ENCODE results near the gene PPTC7. TPM values are rescaled to one million over a fixed set of nuclear protein-coding genes. Genes with fewer than 3 reads are reported as not detected.
A peak's percentile ranks its signal among the peaks of the same experiment; 100 is the strongest.

Gene PPTC7
- total RNA-seq, 1 donor from 2014 or later = 13.7 TPM

DNA sequence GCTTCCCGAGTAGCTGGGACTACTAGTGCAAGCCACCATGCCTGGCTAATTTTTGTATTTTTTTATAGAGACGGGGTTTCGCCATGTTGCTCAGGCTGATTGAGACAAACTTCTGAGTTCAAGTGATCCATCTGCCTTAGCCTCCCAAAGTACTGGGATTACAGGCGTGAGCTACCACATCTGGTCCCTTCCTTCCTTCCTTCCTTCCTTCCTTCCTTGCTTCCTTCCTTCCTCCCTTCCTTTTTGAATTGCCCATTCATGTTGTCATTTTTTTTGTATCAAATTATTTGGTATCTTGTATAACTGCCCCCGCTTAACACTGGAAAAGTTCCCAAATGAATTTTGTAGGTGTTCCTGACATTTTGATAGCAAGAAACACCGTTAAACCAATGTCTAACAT is 69.3 kb downstream of the PPTC7 start:
- H3K4me1 Mint-ChIP-seq (ENCODE audit: unreplicated experiment) = peaks cover 7% of the 10 kb centered on the region
- H3K9me3 Mint-ChIP-seq (ENCODE audit: unreplicated experiment) = no peaks in the 10 kb centered on the region
- H3K27ac Mint-ChIP-seq (ENCODE audit: unreplicated experiment) = no peak overlapping the region
- H3K27me3 Mint-ChIP-seq (ENCODE audit: unreplicated experiment) = peaks cover 2% of the 10 kb centered on the region
- H3K36me3 Mint-ChIP-seq (ENCODE audit: low read depth, unreplicated experiment) = no peaks in the 10 kb centered on the region
- TF ChIP-seq, protein P1, sequence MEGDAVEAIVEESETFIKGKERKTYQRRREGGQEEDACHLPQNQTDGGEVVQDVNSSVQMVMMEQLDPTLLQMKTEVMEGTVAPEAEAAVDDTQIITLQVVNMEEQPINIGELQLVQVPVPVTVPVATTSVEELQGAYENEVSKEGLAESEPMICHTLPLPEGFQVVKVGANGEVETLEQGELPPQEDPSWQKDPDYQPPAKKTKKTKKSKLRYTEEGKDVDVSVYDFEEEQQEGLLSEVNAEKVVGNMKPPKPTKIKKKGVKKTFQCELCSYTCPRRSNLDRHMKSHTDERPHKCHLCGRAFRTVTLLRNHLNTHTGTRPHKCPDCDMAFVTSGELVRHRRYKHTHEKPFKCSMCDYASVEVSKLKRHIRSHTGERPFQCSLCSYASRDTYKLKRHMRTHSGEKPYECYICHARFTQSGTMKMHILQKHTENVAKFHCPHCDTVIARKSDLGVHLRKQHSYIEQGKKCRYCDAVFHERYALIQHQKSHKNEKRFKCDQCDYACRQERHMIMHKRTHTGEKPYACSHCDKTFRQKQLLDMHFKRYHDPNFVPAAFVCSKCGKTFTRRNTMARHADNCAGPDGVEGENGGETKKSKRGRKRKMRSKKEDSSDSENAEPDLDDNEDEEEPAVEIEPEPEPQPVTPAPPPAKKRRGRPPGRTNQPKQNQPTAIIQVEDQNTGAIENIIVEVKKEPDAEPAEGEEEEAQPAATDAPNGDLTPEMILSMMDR (IDR thresholded peaks at IDR 0.05; ENCODE audit: unreplicated experiment) = no peak
- H3K4me3 Mint-ChIP-seq (ENCODE audit: unreplicated experiment) = no peak overlapping the region
- DNase-seq (ENCODE audit: low spot score) = no peak

DNA sequence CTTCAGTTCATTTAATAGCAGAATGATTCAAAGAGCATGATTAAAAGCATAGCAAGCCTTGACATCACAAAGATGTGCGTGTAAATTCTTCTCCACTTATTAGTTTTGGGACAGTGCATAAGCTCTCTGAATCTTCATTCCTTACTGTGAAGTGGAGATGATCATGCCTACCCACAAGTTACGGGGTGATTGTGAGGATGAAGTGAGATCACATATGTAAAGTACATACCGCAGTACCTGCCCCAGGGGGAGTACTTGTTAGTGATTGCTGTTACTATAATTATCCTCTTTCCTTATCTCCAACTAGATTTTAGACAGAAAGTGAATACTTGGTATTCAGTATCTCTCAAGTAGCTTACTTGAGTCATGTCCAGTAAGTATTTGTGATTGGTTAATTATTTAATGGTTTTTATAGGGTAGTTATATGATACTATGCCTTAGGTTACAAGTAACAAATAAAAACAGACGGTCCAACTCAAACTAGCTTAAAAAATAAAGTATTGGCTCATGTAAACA is 75.0 kb downstream of the PPTC7 start:
- no peaks in the 10 kb centered on the region for H3K4me1 Mint-ChIP-seq (ENCODE audit: unreplicated experiment)
- H3K9me3 Mint-ChIP-seq (ENCODE audit: unreplicated experiment) = no peaks in the 10 kb centered on the region
- DNase-seq (ENCODE audit: low spot score) = no peak
- no peak overlapping the region for H3K27ac Mint-ChIP-seq (ENCODE audit: unreplicated experiment)
- H3K36me3 Mint-ChIP-seq (ENCODE audit: low read depth, unreplicated experiment) = no peaks in the 10 kb centered on the region
- H3K27me3 Mint-ChIP-seq (ENCODE audit: unreplicated experiment) = no peaks in the 10 kb centered on the region
- TF ChIP-seq, protein P1 (IDR thresholded peaks at IDR 0.05; ENCODE audit: unreplicated experiment) = no peak
- no peak overlapping the region for H3K4me3 Mint-ChIP-seq (ENCODE audit: unreplicated experiment)

DNA sequence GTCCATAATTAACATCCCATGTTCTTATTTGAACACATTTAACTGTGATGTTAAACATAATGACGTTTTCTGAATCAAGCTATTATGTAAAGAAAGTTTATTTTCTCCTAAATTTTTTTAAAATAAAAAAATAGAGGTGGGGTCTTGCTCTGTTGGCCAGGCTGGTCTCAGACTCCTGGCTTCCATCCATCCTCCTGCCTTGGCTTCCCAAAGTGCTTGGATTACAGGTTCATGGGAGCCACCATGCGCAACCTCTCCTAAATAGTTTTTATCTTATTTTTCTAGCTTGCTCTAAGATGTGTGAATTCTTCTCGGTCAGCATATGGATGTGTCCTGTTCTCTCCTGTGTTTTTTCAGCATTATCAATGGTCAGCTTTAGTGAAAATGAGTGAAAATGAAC is 77.8 kb downstream of the PPTC7 start:
- TF ChIP-seq, protein P1 (IDR thresholded peaks at IDR 0.05; ENCODE audit: unreplicated experiment) = no peak
- Mint-ChIP-seq H3K4me3 (ENCODE audit: unreplicated experiment) (no peak overlapping the region), H3K36me3 (ENCODE audit: low read depth, unreplicated experiment) (peaks cover 4% of the 10 kb centered on the region), H3K9me3 (ENCODE audit: unreplicated experiment) (no peaks in the 10 kb centered on the region), H3K27ac (ENCODE audit: unreplicated experiment) (no peak overlapping the region), H3K27me3 (ENCODE audit: unreplicated experiment) (no peaks in the 10 kb centered on the region), H3K4me1 (ENCODE audit: unreplicated experiment) (peaks cover 11% of the 10 kb centered on the region)
- DNase-seq (ENCODE audit: low spot score) = no peak

DNA sequence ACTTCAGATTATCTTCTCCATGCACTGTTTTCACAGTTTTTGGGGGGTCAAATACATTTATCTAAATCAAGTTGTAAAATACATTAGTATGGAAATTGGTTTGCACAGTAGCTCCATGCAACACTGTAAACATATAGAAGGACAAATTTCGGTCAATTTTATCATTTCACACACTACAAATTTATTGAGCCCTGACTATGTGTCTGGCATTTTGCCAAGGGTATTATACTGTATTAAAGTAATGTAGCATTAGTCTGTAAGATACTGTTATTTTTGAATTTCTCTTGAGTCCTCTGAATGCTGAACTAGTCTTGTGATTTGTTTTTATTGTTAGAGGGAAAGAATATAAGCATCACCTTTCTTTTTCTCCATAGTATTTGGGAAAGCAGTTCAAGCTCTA is 79.7 kb downstream of the PPTC7 start:
- Mint-ChIP-seq H3K36me3 (ENCODE audit: low read depth, unreplicated experiment) (peaks cover 4% of the 10 kb centered on the region), H3K9me3 (ENCODE audit: unreplicated experiment) (no peaks in the 10 kb centered on the region), H3K27me3 (ENCODE audit: unreplicated experiment) (no peaks in the 10 kb centered on the region), H3K4me1 (ENCODE audit: unreplicated experiment) (peaks cover 16% of the 10 kb centered on the region), H3K27ac (ENCODE audit: unreplicated experiment) (no peak overlapping the region), H3K4me3 (ENCODE audit: unreplicated experiment) (no peak overlapping the region)
- TF ChIP-seq, protein P1 (IDR thresholded peaks at IDR 0.05; ENCODE audit: unreplicated experiment) = no peak
- no peak for DNase-seq (ENCODE audit: low spot score)

DNA sequence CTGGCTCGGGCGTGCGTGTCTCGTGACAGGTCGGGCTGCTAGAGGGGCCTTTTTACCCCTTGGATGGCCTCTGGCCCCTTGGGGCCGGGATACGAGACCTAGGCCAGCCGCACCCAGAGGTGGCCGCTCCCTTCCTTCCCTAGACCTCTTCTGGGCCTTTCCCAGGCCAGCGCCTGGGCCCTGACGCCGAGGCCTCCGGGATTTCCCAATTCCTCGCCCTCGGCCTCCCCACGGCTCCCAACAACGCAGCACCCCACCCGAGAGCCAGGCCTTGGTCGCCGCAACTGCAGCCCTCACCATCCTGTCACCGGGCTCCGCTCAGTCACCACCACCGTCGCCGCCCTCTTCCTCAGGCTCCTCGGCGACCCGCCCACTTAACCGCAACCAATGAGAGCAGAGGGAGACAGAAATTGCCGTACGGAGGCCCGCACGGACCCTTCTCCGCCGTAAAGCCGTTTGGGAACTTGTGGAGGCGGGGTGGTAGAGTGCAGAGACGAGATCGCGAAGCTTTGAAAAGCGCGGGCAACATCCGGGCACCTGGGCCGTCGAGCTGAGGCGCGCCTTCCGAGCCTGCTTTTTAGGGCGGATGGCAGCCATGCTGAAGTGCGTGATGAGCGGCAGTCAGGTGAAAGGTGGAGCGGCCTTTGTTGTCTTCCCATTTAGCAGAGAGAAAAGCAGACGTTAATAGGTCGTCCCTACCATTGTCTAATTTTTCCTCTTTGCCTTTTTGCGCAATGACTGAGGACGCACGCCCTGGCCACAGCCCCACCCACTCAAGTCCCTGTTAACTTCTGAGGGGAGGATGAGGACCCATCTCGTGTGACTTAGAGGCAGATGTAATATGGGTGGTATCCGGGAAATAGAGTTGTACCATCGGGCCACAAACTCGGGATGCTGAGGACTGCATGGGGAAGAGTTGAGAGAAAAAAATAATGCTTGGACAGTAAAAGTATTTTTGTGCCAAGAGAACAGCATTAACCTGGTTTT is 81.1 kb downstream of the PPTC7 start, which contains the start of the genes RAD9B and VPS29:
Gene RAD9B, plus strand, starts transcription at position 580 of the 987 bp plus-strand sequence. Its CDS starts 7 bp downstream, at position 587.
Gene VPS29, minus strand, starts transcription at position 360 of the 987 bp plus-strand sequence. Its CDS starts 60 bp downstream, at position 300.
- Mint-ChIP-seq H3K27ac (ENCODE audit: unreplicated experiment) (peak within 1 kb of the TSS; percentile 92), H3K27me3 (ENCODE audit: unreplicated experiment) (no peaks in the 10 kb centered on the region), H3K4me3 (ENCODE audit: unreplicated experiment) (peak within 1 kb of the TSS; percentile 99), H3K4me1 (ENCODE audit: unreplicated experiment) (peaks cover 16% of the 10 kb centered on the region), H3K36me3 (ENCODE audit: low read depth, unreplicated experiment) (peaks cover 4% of the 10 kb centered on the region), H3K9me3 (ENCODE audit: unreplicated experiment) (no peaks in the 10 kb centered on the region)
- peak; percentile 95 for DNase-seq (ENCODE audit: low spot score)
- TF ChIP-seq, protein P1 (IDR thresholded peaks at IDR 0.05; ENCODE audit: unreplicated experiment) = no peak

All from endothelial cell (in vitro differentiated cells).